Stimulated activated CD4-positive, alpha-beta T cell treated with anti-CD3 and anti-CD28 coated beads, Interleukin-12 subunit alpha, Interleukin-12 subunit beta, amount 100 ng/mL, for 4 hours (primary cell): Measurements from ENCODE around the gene SYNE3.

Experiments
- DNase-seq: peaks from one replicate; pipeline ENCODE4 v3.0.0-alpha.2; 2020

Gene SYNE3

DNA sequence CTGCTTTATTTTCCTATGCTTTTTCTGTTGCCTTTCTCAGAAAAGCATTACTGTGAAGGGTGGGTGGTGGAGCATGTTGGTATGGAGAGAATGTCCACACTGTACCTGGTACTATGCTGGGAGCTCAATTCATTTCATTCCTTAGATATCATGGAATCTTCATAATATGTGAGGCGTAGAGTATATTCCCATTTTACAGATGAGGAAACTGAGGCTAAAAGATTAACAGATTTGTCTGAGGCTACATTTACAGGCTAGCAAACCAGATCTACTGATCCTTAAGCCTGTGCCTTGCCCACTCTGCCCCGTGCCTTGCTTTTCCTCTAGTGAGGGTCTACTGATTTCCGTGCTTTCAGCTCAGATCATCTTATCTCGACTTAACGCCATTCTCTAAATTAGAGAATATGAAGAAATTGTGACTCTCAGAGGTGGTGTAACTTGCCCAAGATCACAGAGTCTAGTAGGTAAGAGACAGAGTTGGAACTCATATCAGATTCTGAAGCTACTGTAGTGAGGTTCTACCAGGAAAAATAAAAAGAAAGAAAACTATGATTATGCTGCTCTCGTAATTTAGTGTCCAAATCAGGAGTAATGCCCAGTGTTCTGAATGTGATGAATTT, 23.9 kb upstream of the SYNE3 start:
- no peak for DNase-seq

DNA sequence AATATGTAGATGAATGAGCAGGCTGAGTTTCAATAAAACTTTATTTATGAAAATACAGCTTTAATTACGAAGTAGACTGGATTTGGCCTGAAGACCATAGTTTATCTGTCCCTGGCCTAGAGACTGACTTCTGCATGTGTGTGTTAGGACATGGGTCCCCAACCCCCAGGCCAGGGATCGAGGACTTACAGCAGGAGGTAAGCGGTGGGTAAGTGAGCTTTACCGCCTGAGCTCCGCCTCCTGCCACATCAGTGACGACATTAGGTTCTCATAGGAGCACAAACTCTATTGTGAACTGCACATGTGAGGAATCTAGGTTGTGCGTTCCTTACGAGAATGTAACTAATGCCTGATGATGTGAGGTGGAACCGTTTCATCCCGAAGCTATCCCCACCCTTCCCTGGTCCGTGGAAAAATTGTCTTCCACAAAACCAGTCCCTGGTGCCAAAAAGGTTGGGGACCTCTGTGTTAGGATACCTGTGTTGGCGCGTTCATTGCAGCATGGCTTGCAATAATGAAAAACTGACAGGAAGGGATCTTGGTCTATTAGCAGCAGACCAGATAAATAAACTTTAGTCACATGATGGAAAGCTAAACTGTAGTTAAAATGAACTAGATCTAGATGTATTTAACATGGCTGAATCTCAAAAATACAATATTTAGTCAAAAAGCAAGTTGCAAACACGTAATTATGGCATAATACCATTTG, 22.5 kb upstream of the SYNE3 start:
- no peak for DNase-seq

DNA sequence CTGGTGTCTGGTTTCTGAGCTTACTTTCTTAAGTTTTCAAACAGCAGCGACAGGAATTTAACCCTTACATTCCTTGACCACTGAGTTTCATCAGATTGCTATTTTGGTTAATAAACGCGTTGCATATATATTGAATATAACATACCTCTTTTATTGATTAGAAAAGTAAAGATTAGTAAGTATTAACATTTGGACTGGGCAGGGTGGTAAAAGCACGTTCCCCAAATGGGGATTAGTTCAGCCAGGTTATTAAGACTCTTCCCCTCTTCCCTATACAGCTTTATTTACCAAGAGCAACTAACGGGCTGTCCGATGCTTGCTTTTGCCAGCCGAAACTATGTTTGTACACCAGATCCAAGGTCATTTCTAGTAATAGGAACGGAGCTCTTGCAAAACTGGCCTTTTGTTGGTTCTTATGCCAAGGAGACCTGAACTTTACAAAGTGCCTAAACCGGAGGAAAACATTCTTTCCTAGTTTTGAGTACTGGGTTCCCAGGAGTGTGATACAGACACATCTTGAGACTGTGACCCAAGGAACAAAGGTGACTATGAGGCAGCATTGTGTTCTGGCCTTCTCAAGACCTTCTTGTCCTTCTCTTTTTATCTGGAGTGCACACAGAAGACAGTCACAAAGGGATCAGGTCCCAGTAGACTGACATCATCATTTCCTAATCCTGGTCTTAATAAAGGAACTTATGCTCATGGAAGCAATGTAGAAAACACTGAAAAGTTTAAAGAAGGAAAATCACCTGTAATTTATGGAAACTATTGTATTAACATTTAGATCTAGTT, 21.0 kb upstream of the SYNE3 start:
- no peak for DNase-seq

DNA sequence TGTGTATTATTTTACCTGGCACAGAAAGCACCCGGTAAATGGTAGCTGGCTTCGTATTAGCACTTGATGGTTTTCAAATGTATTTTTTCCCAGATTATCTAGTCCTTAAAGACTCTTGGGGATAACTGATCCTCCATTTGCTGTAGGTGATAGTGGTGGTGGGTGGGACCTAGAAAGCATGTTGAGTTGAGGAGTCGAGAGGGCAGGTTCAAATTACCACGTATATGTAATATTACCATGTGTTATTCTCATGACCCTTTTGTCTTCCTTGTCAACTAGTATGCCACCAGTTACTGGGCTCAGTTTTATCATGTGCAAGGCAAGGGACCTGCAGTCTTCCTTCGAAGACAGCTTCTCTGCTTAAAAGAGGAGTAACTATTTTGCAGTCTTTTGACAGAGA, 20.2 kb upstream of the SYNE3 start:
- no peak for DNase-seq

DNA sequence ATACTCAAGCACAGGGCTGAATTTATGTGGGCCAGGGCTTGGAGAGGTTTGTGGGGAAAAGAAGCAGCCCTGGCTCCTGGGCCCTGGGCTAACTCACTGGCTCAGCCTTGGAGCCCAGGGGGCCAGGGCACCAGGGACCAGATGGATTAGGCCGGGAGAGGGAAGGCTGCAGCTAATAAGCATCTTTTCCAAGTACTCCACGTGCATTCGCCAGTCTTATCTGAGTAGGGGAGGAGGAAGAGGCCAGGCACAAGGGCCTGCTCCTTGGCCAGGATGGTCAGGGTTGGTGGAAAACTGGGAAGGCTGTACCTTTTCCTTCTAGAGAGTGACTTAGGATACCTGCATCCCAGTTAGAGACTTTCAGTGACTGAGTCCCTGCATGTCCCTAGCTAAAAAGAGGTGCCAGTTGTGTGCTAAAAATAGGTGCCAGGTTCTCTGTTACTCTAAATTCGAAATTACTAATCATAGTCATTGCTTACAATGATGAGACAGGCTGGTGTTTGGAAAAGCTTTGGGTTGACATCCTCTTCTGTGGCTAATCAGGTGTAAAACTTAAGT, 19.7 kb upstream of the SYNE3 start:
- DNase-seq = no peak

DNA sequence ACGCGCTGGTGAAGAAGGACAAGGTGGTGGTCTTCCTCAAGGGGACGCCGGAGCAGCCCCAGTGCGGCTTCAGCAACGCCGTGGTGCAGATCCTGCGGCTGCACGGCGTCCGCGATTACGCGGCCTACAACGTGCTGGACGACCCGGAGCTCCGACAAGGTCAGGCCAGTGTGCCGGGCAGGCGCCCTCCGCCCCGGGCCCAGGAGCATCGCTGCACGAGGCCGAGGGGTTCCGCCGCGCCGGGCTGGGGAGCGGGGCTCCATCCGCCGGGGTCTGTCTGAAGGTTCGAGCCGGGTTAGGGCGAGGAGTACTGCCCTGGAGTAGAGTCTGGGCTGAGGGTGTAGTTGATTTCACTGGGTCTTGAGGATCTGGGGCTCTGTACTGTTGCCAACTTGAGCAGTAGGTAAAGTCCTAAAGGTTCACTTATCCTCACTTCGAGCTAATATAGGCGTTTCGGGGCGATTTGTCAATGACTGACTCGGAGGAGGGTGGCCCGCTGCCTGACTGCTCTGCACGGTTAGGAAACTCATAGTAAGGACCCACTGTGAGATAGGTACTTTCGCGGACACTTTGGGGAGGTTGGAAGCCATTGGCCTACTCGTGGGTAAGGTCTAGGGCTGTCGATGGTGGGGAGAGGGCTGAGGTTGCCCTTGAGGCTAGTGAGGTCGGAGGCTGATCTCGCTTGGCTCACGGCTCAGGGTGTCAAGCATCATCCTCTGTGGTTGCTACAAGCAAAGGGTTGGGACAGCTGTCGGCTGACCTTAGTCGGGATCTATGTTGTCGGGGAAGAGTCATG, 19.0 kb upstream of the SYNE3 start:
- no peak for DNase-seq

DNA sequence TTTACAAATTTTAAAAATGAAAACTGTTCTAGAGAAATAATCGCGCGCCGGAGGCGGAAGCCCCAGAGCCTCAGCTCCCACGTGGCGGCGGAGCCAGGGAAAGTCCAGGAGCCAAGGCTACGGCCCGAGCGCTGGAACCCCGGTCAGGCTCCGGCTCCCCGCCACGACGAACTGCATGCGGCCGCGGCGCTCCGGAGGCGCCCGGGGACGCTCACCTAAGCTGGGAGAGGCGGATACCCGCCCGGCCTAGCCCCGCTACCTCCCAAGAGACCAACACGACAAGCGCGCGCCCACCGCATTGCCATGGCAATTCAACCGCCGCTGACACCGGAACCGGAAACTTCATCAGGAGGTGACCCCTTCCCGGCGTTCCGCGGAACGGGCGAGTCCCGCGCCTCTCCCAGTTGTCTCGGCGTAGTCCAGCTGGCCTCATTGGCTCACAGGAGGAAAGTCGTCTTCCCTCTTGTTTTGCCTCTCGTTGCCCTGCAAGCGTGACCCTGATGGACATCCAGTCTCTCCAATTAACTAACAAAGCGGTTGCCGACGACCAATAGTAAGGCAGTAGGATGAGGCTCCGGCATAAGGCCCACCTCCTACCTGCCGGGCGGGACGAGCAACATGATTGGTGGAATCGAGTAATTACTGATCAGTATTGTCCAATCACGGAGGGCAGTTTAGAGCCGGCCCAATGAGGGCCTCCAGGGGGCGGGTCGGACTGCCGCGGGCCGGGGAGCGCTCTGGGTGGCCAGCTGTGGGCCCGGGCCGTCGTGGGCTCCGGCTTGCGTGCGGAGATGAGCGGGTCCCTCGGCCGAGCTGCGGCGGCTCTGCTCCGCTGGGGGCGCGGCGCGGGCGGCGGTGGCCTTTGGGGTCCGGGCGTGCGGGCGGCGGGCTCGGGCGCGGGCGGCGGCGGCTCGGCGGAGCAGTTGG, 18.1 kb upstream of the SYNE3 start, which contains the start of gene GLRX5:
Gene GLRX5 (plus strand): TSS at position 752 of the 927 bp plus-strand sequence. CDS start 40 bp downstream, at position 792.
- peak; percentile 93 for DNase-seq

DNA sequence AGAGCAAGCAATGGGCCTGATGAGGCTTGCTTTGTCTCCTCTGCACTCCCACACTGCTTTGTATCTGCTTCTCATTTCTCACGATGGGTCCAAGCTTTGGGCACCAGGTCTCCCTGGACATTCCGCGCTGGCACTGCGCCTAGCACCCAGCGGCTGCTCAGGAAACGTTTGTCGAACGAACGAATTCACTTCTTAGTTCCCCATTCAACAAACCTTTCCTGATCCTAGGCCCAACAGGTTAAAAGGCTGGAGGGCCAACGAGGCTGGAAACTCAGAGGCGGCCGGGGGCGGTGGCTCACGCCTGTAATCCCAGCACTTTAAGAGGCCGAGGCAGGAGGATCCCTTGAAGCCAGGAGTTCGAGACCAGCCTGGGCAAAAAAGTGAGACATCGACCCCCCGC, 17.4 kb upstream of the SYNE3 start:
- DNase-seq = no peak

DNA sequence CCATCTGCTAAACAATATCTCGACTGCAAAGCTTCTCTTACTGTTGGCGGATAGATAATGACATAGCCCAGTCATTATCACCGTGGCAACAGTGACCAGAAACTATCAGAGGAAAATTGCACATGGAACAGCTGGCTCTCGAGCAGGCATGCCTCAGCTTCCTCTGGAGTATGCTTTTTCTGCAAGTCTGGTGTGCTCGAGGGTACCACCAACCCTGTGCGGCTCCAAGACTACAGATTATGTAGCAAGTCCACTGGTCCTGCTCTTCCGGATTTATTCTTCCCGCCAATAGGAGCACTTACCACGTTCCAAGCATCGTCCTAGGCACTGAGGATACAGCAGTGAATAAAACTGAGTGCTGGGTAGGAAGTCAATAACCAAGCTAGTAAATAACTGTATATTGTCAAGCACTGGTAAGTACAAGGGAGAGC, 17.0 kb upstream of the SYNE3 start:
- DNase-seq = no peak

DNA sequence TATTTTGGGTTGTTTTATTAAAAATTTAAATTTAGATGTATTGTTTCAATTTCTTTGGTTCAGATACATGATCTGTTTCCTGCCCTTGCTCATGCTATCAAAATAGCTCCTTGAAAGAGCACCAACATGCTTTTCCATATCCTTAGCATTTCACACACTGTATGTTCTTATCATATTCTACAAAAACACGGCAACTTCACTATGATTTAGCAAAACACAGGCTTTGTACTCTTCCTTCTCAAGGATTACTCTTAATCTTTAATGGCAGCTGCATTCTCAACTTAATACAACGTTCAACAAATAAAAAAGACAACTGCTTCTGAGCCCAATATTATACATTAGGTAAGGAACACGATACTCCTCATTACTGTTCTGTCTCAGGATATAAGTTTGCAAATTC, 15.5 kb upstream of the SYNE3 start:
- no peak for DNase-seq

DNA sequence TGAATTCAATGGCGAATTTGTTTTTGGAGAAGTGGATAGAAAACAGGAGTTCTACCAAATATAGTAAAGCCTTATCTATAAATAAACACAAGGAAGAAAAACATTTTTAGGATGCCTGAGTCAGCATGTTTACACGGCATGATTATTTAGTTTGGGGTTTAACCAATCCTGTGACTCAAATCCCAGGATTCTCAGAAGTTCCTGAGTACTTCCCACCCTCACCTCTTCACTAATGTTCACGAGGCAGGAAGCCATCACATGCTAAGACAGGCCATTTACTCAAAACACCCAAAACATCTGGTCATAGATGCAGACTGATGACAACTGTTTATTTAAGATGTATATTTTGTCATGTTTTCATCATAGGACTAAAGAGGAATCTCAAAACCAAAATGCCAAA, 15.0 kb upstream of the SYNE3 start:
- DNase-seq = no peak

DNA sequence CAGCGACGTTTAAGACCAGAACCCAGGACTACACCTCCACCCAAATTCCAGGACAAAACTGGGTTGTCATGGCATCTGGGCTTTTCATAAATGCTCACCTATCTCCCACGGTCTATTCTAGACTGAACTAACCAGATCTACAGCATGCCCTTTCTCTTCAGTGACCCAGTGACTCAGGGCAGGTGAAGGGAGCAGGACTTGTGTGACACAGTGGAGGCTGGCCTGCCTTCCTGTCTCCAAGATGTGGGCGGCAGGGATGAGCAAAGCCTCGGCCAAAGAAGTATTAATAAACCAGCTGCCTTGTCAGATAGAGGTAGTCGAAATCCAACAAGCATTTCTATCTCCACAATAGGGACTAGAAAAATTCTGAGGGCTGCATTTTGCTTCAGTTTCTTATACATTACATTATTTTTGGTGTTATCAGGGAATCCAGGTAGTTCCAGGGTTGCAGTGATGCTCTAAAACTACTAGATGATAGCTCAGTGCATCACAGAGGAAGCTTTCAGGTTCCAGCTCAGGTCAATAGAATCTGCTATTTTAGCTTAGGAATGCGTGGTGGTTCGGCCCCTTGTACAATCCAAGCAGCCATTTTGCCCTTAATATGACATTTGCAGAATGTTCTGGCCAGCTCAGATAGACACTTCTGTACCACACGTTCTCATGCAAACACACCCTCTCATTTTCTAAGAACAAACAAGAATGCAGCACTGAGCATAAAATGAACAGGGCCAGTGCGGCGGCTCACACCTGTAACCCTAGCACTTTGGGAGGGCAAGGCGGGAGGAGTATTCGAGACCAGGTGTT, 14.2 kb upstream of the SYNE3 start:
- no peak for DNase-seq

DNA sequence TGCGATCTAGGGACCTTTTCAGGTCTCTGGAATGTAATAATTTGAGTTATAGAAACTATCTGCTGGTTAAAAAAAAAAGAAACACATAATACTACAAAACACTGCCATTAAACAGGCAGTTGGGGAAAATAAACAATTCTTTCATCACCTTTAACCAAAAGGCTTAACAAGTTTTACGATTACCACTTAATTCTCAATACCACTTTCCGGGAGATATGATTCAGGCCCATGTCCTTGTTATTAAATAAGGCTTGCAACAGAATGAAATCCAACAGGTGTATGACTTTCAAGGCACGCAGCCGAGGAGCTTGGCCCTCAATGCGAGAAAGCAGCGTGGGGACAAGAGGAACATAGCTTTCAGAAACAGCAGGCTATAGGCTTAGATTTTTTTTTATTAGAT, 12.8 kb upstream of the SYNE3 start:
- no peak for DNase-seq

DNA sequence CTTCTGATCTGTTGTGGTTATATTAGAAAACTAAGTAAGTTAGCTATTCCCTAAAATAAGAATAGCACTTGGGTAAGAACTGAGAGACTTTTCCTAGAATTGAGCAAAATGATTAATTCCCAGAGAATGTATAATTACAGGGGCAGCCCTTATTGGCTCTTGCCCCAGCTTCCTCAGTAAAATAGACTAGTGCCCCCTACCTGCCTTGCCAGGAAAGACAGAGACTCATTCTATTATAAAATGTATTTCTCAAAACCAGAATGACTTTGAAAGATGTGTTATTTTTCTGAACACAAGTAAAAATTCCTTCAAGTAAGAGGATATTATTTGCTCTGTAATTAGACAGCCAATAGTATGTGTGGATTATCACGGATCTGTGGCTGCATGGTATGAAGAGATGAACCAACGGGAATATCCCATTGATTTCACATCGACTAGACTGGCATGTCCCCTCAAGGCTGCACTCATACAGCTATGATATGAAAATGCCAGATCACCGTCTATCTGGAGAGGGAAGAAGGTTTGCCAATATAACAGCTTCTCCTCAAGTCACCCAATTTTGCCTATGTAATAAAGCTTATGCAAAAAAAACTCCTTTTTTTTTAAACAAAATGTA, 11.0 kb upstream of the SYNE3 start:
- DNase-seq = peak; percentile 41

DNA sequence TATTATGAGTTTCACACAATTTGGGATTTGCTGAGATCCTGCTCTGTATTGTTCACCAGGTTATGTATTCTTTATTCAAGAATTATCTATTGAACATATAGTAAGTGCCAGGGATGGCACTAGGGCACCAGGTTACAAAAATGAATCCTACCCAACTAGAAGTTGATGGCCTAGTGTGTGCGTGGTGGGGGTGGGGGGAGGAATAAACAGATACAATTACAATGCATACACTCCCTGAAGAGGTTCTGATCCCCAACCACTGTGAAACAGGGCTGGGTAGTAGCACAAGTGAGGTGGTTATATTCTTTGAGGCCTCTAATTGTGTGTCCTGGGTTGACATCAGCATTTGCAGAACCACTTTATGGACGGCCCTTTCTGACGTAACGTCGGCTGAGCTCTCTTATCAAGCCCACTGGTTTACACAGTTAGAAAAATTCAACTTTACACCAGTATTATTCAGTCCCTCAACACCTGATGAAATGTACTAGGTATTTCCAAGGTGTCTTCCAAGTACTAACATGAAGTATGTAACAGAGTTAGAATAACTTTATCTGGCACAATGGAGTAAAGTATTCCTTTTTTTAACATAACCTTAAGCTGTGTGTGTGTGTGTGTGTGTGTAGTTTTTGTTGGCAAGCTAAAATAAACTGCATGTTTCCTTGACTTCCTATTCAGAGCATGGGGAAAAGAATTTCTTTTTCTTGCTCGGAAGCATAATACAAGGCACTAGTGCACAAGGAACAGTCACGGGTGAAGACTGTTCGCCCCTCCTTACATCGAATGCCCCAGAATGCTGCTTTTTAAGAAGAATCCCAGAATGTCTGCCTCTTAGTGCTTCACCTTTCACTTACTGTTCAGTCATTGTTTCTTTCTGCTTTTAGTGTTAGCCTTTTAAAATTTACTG, 10.3 kb upstream of the SYNE3 start:
- no peak for DNase-seq

DNA sequence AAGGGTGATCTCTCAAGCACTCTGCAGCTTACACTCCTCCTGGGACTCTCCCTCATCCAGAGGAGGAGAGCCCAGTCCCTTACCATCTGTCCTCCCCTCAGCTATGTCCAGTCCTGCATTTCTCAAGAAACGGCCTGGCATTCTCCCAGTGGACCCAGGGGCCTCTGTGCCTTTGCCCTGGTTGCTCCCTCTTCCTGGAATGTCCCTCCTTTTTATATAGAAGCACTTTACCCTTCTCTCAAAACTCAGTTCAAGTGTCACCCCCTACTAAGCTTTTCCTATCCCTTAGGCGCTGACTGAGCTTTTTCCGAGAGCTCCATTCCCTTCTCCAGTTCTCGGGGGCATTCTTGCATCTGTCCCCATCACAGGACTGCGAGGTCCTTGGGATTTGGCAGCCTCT, 9.5 kb upstream of the SYNE3 start:
- DNase-seq = no peak

DNA sequence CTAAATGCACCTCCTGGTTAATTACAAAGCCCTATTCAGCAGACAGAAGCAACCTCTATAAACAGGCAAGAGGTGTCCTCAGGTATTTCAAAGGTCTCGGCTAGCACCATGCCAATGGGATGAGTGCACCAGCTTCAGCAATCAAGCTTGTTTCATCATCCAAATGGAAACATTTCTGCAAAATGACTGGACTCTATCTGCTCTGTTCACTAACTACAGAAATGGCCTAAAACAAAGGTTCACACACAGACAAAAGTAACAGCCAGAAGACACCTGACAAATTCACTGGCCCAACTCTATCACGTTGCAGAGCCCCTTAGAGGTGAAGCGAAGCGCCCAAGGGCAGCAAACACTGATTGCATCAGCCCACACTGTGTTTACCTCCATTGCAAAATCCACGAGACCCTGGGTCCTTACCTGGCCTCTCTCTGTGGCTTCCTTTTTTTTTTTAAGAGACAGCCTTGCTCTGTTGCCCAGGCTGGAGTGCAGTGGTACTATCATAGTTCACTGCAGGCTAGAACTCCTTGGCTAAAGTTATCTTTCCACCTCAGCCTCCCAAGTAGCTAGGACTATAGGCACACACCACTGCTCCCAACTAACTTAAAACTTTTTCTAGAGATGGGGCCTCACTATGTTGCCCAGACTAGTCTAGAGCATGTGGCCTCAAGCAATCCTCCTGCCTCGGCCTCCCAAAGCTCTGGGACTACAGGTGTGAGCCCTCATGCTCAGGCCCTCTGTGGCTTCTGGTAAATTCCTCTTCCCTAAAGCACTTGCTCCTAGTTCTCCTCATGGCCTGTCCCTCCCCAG, 8.5 kb upstream of the SYNE3 start:
- no peak for DNase-seq

DNA sequence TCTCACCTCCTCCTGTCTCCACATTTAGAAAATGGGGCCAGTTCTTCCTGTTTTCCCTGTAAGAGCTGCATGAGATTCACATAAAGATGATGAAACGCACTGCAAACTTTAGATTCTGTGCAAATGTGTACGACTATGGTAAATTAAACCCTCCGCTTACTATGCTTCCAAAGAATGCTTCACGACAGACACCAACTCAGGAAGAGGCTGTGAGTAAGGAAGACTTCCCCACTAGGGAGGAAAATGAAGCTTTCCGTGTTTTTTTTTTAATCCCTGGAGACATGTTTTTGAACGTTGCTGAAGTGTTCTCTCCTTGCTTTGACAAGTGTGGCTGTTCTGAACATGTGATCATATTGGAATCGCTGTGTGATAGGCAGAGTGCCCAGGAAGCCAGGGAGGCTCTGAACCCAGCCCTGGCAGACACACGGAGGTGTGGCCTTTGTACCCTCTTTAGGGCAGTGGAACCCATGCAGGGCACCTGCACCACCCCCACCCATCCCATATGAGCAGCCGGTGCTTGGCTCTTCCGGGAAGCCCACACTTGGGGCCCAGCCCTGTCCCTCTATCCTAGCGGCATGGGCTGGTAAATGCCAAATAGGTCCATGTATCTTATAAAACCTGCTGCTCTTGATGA, 7.5 kb upstream of the SYNE3 start:
- DNase-seq = no peak
